HG03432 (cell line): ENCODE results near the gene HNRNPL.
"Not testable (repeated sequence)": the region's sequence is repeated elsewhere in the genome, so short reads cannot be mapped to it uniquely, and the experiment has no call there.

Experiments used
- ATAC-seq: cut with Tn5 transposase; IDR thresholded peaks from one replicate; pipeline ENCODE4 v1.9.1; 2021; ENCODE audit warnings: mild to moderate bottlenecking, moderate library complexity; ENCODE audit not compliant: unreplicated experiment

HNRNPL gene

DNA sequence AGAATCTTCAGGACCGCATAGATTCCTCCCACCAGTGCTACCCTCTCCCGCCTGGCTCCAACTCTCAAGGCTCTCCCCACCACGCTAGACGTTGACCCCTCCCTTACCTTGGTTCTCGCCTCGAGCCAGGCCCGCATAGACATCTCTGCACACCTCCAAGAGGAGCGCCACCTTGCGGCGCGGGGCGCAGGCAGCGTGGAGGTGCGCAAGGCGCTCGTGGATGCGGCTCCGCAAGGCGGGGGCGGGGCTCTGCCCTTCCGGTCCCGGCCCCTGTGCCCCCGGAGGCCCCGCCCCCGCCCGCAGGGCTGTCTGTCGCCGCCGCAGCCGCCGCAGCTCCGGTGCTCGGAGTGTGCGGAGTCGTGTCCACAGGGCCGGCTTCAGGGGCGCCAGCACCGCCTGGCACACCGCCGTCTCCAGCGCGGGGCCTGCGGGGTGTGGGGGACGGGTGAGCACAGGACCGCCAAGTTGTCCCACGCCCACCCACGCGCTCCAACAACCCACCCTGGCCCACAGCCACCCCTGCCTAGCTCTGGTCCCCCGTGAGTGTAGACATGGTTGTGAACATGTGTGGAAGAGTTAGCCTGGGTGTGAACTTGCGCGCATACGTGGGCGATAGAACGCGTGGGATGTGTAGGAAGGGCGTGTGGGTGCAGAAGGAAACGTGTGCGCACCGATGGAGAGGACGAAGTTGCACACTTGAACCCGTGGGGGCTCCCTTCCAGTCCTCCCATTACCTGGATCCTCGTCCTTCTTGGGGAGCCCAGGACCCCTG lies 20.2 kb upstream of the HNRNPL start:
- ATAC-seq: peak; percentile 87

DNA sequence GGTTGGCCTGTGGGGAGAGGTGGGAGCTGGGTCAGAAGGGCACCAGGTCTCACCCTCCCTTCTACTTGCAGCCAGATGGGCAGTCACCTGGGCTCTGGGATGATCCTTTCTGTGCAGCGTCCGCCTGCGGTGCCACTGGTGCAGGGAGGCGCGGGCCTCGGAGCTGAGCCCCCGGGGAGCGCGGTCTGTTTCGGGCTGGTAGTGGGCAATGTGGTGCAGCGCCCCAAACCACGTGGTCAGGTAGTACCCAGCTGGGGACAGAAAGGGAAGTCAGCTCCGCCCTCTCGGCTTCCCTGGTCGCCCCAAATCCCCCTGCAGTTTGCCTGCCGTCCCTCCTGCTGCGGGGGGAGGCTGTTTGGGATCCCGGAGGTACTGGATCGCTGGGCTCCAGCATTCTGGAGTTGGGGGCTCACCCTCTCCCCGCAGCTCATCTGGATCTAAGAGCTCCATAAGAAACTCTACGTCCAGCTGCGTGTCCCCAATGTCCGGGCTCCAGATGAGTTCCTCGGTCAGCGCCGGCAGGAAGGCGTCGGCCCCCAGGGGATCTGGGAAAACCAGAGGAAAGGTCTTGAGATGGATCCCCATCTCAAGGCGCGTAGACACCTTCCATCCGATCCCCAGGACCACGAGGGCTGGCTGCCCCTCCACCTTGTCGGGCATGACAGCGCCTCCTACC lies 19.5 kb upstream of the HNRNPL start:
- no peak for ATAC-seq

DNA sequence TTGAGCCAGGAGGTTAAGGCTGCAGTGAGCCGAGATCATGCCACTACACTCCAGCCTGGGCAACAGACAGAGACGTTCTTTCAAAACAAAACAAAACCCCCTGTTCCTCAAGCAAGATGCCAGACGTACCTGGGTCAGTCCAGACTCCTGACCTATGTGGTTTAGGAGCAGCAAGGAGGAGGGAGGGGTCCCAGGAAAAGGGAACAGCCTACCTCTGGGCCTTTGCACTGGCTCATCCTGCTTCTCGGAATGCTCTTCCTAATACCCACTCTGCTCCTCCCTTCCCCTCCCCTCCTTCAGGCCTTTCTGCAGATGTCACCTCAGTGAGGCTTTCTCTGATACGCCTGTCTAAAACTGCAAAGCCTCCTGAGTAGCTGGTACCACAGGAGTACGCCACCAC lies 18.8 kb upstream of the HNRNPL start:
- no peak for ATAC-seq

DNA sequence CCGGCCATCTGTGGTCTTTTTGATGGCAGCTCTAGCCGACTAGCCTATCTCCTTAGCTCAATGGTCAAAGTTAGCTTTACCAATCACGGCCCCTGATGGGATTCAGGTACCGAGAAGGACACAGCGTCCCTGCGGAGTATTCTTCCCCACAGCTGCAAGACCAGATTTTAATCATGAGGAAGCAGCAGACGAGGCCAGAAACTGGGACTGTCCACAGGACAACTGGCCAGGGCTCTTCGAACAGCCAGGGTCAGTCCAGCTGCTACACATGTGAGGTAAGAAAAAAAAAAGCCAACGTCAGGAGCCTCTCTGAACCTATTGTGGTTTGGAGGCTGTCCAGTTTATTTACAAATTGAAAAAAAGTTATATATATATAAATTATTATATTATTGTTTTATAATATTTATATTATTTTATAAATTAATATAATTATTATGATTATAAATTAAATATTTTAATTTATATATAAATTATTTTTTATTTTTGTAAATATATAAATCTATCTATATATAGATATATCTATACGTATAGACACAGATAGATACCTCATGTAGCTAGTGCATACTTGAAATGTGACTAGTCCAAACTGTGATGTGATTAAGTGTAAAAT lies 17.5 kb upstream of the HNRNPL start:
- no peak for ATAC-seq

DNA sequence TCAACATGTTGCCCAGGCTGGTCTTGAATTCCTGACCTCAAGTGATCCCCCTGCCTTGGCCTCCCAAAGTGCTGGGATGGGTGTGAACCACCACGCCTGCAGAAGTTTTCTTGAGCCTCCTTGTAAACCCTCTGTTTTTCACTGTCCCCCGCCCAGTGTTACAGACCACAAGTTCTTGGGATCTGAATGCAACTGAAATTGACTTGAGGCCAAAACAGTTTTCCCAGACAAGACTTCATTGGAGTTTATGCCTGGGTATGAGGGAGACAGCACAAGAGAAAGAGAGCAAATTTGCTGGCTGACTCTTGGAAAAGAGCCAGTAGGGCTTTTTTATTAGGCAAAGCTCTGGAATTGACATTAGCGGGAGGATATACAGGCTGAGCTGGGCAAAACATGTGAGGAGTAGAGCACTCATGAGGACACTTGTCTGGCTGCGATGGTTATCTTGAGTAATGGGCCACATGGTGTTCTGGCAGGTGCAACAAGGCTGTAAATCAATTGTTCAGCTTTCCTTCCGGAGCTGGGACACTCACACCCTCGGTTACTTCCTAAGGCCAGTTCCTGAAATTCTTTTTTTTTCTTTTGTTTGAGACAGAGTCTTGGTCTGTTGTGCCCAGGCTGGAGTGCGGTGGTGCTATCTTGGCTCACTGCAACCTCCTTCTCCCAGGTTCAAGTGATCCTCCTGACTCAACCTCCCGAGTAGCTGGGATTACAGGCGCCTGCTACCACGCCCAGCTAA lies 12.7 kb upstream of the HNRNPL start:
- no peak for ATAC-seq

DNA sequence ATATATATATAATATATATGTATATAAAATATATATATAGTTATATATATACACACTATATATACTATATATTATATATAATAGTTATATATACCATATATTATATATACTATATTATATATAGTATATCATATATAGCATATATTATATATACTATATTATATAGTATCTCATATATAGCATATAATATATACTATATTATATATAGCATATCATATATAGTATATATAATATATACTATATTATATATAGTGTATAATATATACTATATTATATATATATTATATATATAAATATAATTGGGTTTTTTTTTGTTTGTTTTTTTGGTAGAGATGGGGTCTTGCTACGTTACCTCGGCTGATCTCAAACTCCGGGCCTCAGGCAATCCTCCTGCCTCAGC lies 11.6 kb upstream of the HNRNPL start:
- ATAC-seq: no peak

DNA sequence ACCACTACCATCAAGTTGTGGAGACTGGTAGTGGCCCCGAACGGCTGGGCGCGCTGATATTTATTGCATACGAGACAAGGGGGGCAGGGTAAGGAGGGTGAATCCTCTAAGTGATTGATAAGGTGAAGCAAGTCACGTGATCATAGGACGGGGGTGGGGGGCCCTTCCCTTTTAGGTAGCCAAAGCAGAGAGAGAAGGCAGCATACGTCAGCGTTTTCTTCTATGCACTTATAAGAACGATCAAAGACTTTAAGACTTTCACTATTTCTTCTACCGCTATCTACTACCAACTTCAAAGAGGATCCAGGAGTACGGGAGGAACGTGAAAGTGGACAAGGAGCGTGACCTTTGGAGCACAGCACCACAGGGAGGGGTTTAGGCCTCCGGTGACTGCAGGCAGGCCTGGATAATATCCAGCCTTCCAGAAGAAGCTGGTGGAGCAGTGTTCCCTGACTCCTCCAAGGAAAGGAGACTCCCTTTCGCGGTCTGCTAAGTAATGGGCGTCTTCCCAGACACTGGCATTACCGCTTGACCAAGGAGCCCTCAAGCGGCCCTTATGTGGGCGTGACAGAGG lies 9.9 kb upstream of the HNRNPL start:
- ATAC-seq: not testable (repeated sequence)

DNA sequence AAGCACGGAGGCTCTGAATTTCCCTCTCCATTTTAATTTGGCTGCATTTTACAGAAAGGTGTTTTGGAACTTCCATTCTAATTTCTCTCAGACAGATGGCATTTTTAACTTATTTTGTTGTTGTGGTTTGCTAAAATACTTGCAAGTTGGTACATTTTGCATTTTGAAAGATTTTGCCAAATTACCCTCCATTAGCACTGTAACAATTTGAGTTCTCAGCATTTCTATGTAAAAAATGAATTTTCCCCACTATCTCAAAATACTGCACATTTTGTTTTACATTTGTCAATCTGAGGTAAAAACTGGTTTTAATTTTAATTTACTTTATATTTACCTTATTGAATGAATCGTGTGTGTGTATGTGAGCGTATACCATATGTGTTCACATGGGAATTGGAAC lies 7.0 kb upstream of the HNRNPL start:
- no peak for ATAC-seq

DNA sequence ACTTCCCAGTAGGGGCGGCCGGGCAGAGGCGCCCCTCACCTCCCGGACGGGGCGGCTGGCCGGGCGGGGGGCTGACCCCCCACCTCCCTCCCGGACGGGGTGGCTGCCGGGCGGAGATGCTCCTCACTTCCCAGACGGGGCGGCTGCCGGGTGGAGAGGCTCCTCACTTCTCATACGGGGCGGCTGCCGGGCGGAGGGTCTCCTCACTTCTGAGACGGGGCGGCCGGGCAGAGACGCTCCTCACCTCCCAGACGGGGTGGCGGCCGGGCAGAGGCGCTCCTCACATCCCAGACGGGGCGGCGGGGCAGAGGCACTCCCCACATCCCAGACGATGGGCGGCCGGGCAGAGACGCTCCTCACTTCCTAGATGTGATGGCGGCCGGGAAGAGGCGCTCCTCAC lies 6.0 kb upstream of the HNRNPL start:
- not testable (repeated sequence) for ATAC-seq

DNA sequence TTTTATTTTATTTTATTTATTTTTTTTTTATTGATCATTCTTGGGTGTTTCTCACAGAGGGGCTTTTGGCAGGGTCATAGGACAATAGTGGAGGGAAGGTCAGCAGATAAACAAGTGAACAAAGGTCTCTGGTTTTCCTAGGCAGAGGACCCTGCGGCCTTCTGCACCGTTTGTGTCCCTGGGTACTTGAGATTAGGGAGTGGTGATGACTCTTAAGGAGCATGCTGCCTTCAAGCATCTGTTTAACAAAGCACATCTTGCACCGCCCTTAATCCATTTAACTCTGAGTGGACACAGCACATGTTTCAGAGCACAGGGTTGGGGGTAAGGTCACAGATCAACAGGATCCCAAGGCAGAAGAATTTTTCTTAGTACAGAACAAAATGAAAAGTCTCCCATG lies 5.2 kb upstream of the HNRNPL start:
- ATAC-seq: not testable (repeated sequence)

DNA sequence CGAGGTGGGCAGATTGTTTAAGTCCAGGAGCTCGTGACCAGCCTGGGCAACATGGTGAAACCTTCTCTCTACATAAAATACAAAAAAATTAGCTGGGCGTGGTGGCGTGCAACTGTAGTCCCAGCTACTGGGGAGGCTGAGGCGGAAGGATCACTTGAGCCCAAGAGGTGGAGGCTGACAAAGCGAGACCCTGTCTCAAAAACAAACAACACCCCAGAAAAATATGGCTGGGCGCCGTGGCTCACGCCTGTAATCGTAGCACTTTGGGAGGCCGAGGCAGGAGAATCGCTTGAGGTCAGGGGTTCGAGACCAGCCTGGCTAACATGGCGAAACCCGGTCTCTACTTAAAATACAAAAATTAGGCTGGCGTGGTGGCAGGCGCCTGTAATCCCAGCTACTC lies 3.4 kb upstream of the HNRNPL start:
- no peak for ATAC-seq

DNA sequence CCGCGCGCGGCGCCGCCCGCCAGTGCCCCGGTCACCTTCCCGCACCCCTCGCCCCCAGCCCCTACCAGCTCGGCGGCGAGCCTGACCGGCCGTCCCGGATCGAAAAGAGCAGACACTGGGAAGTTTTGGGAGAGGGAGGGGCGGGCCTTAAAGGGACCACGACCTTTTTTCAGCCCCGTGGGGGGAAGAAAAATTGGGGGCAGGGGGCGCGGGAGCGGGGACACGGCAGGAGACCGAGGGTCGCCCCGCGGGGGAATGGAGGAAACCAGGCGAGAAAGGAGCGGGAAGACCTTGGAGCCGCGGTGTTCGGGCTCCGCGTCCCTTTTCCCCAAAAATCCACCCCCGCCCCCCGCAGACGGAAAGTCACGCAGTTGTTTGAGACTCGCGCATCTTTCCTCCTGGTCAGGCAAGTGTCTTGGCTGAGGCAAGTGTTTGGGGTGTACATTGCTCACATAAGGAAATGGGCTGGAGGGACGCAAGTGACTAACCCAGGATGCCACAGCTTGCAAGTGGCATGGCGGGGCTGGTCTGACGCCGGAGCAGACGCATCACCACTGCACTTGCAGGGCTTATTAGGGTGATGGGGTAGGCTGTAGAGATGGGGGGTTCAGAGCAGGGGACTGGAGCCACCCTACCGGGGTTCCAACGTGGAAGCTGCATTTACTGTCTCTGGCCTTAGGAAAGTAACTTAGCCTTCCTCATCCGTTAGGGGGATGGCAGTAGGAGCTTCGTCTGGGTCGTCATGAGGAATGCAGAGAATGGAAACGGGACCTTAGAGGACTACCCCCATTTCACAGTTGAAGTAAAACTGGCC lies 2.7 kb upstream of the HNRNPL start:
- ATAC-seq: no peak

DNA sequence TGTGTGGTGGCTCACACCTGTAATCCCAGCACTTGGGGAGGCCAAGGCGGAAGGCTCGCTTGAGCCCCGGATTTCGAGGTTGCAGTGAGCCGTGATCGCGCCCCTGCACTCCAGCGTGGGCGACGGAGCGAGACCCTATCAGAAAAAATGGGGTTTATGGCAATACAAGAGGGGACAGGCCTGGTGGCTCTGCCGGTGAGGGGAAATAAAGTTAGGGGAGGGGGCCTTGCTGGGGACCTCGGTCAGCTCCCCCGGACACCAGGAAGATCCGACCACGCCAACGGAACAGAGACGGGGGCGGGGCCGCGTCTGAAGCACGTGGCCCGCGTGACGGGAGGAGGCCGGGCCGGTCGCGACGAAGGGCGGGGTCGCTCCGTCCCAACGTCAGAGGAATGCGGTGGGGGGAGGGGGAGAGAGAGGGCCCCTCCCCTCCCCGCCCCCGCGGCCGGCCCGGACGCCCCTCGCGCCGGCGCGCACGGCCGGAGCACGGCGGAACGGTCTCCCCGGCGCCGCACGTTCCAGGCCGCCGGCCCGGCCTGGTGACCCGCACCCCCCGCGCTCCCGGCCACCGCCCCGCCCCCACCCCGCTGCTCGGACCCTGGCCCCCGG lies 1.9 kb upstream of the HNRNPL start:
- peak; percentile 29 for ATAC-seq

DNA sequence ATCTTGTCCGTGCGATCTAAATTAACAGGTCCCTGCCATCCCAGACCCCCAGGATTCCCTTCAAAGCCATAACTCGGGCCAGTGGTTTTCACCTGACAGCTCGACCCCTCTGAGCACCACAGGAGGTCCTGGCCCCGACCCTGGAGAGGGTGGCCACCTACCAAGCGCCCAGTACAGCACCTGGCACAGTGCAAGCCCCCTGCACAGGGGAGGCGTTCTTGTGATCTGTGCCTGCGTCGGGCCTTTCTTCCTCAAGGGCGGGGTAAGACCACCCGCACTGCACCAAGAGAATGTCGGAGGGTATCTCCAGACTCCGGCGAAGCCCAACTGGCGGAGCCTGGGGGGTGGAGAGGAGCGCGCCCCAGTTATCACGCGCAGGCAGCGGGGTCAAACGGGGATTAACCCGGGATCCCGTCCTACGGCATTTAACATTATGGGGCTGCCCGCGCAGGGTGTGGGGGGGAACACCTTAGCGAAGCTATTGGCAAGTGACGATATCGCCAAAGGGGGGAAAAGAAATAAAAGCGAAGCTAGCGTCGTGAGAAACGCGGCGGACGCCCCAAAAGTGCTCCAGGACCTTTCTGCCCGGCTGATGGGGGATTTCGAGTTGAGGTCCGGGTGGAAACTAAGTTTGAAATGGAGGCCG lies 1.3 kb upstream of the HNRNPL start:
- ATAC-seq: no peak

DNA sequence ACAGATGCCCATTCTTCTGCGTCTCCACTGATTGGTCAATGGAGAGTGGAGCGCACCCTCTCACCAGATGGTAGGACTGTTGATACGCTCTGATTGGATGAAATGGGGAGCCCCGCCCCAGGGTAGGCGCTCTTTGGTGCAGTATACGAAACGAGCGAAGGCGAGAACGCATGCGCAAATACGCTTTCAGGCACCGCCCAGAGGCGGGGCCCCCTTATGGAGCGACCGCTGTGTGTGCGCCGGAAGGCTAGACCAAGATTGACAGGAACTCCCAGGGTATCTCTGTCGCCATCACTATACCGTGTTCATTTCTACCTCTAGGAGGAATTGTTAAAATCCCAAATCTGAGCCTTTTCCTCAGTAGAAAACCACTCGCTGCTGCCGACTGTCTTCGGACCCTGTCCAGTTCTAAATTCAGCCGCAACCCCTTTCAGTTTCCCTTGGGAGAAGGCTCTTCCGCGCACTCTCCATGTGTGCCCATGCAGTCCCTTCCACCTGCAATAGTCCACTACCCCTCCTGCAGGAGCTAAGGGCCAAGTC lies 720 bp upstream of the HNRNPL start:
- ATAC-seq: peak; percentile 66

DNA sequence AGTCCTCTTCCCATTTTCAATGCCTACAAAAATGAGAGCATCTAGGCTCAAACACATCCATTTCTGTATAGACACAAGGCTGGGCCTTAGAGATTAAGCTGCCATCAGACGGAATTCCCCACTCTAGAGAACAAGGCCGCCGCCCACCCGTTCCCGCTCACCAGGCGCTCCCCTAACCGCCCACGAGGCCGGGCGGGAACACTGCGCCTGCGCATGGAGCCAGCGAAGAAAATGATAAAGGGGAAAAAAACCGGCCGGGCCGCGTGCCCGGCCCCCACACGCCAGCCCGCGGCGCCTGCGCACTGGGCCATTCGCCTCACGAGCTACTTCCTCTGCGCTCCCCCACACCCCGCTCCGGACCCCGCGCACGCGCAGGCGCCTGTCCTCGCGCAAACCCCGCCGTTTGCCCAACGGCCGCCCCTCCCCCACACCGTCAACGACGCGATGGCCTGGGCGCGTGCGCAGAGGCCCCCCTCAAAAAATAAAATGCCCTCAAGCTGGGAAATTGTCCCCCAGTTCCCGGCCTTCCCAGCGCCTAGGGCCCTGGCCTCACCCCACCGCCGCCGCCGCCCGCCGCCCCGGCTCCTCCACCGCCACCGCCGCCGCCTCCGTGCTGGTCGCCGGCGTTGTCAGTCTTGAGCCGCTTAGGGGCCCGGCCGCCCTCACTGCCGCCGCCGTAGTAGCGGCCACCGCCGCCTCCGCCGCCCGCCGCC lies 483 bp downstream of the HNRNPL start:
- ATAC-seq: peak; percentile 29

DNA sequence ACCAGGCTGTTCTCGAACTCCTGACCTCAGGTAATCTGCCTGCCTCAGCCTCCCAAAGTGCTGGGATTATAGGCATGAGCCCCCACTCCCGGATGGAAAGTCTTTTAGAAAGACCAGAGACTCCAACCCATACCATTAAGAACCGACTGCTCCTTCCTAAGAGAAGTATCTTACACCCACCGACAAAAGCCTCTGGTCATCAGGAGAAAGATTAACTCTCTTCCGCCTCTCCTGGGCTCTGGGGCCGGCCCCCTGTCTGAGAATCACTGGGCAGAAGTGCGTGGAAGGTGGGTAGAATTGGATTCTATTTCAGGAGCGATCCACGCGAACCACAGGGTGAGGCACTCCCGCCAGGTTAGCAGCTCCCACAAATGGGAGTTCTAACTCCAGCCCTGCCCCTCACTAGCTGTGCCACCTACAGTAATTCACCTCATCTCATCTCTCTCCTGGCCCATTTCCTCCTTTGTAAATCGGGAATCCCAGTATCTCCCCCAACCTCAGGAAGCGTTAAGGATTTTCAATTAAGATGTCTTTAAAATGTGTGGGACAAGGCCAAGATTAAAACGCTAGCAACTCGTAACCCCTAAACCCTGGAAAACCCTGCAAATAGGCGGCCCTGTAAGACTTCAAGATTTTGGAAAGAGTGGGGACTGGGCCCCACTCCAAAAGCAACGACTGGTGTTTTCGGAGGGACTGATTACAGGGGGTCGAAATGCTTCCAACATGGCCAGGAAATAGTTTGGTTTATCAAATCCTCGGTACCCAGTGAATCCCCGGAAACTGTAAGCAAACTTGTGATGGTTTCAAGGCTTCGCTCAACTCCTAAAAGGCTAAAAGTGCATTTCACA lies 1.3 kb downstream of the HNRNPL start:
- ATAC-seq: no peak

DNA sequence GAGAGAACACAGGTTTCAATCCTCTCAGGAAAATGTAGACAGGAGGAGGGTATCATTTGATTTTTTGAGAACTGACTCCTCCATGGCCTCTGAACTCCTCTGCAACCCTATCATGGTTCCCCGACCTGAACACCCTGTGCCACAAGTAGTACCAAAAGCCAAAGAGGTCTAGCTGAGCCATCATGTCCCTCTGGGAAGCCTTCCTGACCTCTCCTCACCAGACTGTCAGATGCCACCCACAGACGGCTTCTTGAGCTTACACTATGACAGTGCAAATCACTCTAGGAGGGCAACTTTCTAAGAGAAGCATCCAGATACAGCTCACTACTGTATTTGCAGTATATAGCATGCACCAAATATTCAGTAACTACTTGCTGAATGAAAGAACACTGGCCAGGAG lies 3.7 kb downstream of the HNRNPL start:
- no peak for ATAC-seq
